Stimulated activated CD8-positive, alpha-beta memory T cell treated with anti-CD3 and anti-CD28 coated beads, Interleukin-15, amount 100 ng/mL, for 1 hour (primary cell): ENCODE data around the gene ADCY6.

Experiments
- DNase-seq: peaks from one replicate; pipeline ENCODE4 v3.0.0-alpha.2; 2020; ENCODE audit warnings: low read depth

The ADCY6 gene

DNA sequence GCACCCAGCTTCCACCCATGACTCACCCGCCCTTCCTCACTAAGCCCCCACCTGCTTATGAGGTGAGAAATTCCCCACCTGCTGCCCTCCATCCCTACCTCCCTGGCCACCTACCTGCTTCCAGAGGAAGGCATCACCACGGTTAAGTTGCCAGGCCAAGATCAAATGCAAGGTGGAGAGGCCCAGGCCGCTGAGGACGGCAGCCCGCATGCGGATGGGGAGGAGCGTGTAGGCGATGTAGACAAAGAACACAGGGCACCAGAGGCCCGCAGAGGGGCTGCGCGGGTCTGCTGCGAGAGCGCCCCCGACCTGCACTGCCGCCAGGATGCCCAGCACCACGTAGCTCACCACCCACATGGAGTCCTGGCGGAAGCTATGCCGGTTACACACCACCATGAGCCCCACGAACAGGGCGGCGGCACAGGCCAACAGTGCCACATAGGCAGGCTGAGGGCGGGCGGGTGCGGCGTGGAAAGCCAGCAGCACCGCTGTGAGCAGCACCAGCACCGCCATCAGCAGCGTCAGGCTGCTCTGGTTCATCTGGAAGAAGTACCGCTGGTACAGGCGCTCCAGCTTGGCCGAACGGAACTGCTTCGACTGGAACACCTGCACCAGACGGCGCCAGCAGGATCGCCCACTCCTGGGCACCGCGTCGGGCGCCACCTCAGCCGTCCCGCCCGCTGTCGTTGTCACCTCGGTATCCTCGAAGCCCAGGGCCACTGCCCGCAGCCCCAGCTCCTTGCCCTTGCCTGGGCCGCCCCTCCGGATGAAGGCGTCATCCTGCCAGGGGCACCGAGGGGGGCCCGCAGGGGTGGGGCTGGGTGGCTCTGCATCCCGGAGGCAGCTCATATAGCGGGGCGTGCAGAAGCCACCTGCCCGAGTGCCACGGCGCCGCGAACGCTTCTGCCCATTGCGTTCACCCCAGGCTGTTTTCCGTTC, 6.2 kb downstream of the ADCY6 start:
- DNase-seq, result no peak

DNA sequence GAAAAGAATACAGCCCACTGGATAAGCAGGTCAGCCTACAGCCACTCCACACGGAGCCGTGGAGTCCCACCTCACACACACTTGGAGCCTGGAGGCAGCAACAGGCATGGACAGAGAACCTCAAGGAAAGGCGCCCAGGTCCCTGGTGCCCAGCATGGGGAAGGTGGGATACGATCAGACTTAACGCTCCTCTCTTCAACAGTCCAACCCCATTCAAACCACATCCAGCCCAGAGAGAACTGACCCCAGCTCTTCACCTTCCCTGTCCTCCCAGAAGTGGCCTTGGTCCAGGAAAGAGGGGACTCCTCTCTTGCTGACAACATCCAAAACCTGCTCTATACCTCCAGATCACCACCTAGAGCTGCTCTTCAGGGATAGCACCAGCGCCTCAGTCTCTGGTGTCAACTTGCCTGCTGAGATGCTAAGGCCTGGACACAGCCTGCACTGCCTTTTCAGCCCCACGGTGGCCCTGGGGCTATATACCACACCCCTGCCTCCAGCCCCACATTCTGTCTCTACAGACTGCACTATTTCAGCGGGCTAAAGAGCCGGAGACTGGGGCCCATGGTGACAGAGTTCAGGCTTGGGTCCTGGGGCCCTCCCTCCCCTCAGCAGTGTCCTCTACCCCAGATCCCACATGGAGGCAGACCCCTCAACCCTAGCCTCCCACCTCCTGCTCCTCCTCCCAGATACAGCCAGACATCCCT, 7.0 kb downstream of the ADCY6 start:
- no peak for DNase-seq

DNA sequence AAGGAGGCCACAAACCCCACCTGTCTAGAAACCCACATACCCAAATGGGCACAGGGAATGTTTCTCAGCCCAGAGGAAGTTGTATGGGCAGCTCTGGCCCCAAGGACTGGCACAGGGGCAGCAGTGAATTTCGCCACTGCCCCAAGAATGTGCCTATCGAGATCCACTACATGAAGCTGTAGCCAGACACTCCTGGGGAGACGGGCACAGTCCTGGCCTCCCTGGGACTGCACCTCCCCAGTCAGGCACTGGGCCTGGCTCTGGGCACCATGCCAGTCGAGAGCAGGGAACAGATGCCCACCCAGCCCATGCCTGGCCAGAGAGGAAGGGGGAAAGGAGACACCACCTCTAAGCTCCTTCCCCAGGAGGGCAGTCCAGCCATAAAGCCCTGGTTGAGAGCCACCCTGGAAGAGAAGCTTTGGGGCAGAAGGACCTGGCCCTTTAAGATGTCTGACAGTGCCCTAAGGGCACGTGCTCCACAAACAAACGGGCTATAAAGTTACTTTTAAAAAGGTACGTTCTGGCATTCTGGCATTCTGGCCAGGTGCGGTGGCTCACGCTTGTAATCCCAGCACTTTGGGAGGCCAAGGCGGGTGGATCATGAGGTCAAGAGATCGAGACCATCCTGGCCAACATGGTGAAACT, 8.4 kb downstream of the ADCY6 start:
- DNase-seq, result no peak

DNA sequence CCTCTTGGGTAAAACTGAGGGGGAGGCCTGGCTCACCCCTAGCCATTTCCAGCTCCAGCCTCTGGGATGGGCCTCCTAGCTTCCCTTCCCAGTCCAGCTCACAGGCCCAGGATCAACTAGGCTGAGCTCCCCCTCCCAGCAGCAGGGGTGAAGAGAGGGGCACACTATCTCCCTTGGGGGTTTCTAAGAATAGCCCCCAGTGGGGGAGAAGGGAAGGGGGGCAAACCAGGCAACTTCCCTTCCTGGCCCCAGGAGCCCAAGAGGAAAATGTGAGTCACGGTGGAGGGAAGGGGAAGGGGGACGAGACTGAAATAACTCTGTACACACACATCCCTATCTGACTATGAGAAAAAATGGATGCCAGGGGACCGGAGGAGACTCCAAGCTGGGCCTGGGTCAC, 9.0 kb downstream of the ADCY6 start:
- no peak for DNase-seq

DNA sequence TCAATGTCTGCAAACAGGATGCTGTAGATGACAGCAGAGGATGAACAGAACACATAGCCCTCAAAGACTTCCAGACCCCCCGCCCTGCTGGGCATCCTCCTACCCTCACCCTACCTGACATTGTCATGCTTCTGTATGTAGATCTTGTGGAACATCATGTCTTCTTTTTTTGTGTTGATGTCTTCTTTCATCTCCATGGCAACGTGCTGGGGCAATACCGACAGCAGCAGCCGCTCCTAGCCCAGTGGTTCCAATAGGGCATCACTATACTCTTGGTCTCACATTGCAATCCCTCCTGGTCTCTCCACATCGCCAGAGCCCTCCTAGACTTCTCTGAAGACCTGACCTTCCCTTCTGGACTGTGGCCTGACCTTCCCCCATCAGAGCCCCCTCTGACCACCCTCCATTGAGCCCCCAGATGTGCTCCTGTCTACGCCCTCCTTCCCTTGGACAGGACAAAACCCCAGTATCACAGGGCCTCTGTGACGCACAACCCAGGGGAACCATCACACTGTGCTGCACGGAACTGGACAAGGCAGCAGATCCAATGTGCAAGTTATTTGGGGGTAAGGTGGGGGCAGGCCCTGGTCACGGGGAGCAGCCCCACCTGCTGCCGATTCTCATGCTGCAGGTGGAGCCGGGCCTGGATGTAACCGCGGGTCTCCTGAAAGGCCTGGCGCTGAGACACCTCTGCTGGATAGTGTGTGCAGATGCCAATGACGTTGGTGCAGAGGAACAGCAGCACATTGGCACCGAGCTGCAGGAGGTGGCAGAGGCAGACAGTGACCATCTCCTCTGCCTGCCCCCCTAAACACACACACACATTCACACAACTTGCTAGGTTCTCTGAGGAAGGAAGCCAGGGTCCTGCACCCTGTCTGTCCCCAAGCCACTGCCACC, 11.1 kb downstream of the ADCY6 start:
- no peak for DNase-seq

DNA sequence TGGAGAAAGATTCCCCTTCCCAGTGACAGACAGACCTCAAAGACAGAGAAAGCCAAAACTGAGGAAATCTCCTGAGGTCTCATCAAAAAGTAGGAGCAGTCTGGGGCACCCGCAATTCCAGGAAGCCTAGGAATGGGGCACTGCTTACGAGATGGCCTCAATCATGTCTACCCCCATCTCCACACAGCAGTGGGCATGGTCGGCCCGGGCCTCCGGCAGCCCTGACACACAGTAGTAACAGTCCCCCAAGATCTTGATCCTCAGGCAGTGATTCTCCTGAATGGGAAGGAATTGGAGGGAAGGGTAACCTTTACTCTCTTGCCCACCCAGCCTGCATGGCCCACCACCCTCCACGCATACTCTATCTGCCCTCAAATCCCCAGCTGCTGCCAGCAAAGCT, 11.9 kb downstream of the ADCY6 start:
- DNase-seq, result no peak

DNA sequence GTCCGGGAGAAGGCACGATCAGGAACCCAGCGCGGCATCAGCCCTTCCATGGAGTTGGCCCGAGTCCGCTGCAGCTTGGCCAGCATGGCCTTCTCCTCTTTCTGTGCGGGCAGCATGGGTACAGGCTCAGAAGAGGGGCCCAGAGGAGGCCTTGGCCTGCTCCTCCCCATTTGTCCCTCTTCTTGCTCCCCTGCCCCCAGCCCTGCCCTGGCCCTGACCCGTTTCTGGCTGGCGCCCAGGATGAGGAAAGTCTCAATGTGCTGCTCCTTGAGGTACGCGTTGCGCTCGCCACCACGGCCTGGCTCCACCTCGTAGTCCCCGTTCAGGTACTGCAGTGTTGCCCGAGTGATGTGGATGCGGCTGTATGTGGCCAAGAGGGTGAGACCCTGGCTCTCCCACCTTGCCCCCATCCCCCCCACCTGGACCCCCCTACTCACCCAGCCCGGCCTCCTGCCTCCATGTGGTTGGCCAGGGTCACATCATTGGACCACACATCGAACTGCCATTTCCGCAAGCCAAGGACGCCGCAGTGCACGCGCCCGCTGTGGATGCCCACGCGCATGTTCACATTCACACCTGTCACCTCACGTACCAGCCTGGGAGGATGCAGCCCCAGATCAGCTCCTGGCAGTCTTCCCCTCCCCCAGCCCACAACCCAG, 12.8 kb downstream of the ADCY6 start:
- no peak for DNase-seq

DNA sequence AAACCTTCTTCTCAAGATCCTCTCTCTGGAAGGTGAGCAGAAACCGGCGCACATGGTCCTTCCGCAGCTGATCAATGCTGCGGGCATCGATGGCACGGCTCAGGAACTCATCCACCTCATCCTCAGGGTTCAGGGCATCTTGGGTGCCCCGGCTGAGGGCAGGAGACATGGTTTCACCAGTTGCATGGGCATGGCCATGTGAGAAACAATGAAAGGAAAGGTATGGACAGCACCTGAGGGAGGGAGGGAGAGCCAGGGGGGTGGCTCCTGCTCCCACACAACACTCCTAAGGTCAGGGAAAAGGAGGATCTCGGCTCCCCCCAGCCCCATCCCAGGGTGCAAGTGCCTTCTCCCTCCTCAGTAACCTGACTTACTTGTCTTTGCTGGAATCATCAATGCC, 13.6 kb downstream of the ADCY6 start:
- DNase-seq, result no peak

DNA sequence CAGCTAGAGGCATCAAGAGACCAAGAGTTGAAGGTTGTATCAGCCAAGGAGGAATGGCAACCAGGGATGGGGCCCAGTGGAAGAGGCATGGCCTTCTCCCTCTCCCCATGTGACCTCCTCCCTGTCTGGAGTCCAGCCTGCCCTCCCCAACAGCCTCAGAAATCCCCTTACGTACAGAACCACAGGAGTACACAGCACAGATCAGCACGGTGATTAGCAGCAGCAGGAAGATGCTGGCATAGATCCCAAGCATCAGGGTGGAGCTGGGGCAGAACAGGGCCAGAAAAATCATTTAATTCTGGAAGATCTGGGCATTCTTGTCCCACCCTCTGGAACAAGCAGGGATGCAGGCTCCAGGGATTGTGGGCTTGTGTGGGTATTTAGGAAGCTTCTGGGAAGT, 14.4 kb downstream of the ADCY6 start:
- no peak for DNase-seq

DNA sequence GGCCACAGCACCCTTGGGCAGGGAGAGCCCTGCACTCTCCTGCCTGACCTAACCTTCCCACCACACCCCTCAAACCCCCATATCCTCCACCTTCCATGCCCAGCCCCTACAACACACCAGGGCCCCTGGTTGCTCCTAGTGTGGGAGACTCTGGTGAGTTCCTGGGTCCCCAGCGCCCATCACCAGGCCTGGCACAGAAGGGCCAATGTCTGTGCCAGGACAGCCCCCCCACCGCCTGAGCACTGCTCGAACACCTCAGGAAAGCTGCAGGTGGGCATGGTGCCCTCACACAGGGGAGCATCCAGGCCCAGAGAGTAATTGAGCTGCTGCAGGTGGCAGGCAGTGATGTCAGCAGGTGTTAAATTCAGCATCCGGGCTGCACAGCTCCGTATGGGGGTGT, 15.2 kb downstream of the ADCY6 start:
- DNase-seq, result no peak

DNA sequence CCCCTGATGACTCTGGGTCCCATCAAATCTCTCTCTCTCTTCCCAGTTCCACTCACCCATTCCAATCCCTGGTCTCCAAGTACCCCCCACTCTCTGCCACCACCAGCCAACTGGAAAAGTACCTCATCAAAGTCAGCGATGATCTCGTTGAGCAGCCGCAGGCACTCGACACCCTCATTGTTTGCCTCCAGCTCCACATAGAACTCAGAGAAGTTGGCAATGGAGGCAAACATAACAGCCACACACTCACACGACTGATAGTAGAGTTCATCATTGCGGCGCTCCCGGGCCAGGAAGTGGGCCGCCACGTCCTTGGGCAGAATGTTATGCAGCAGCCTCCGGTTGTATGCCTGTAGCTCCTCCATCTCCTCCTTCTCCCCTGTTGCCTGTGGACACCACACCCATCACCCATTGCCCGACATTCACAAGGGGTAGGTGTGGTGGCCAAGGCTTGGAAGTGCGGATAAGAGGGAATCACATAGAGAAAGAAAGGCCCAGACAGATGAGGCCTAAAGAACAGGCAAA, 17.2 kb downstream of the ADCY6 start:
- no peak for DNase-seq

DNA sequence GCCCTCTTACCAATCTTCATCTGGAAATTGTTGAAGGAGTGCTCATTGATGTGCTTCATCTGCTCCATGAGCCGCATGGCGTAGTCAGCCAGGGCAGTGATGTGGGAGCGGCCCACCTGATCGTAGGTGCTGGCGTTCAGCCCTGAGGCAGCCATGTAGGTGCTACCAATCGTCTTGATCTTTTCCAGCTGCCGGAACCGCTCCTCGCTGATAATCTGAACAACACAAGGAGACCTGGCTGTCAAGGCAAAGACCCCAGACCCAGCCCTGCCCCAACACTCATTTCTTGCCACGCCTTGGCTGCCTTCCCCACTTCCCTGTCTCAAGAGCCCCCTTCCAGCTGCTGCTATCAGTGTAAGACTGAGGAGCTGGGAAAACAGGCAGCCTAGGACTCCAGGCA, 18.1 kb downstream of the ADCY6 start:
- DNase-seq, result no peak

DNA sequence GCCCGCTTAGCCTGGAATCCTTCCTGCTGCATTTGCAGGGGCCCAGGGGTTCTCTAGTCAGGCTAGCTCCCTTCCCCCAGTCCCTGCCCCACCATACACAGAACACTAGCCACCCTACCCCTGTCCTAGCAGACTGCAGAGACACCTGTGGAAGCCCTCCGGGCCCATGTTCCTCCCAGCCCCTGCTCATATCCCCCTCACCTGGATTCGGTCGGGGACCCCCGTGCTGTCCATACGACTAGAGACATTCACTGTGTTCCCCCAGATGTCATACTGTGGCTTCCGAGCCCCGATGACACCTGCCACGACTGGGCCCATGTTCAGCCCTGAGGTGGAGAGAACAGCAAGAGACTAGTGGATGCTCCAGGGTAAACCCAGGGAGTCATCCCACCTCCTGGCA, 20.2 kb downstream of the ADCY6 start:
- DNase-seq, result no peak

DNA sequence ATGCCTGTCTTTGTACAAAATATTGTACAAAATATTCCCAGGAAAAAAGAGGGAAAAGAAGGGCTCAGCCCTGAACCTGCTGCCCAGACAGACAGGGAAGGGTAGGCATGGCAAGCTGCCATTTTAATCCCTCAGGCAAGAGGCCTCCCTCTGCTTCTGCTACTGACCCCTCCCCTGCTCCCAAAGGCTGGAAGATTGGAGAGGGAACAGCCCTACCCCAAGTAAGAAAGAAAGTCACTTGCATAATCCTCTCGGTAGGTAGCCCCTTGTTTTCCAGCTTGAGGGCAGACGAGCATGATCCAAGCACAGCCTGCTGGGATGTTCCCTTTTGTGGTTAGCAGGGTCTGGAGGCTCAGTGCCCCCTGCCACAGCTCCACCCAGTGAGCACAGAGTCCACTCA, 20.7 kb downstream of the ADCY6 start:
- DNase-seq, result no peak

DNA sequence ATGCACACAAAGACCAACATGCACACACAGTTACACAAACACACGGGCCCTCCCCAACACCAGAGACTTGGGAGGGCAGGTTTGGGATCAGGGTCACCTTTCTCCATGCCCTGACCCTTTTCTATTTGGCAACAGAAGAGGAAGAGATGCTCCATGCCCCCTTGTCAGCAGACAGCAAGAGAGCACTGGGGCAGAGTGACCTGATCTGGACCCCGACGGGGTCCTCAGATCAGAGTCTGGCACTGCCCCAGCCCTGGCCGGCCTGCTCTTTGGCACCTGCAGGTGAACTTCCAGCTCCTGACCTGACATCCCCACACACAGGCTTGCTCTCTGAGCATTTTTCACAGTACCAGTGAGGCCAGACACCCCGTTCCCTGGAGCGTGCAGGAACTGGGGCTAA, 21.4 kb downstream of the ADCY6 start:
- DNase-seq, result no peak

DNA sequence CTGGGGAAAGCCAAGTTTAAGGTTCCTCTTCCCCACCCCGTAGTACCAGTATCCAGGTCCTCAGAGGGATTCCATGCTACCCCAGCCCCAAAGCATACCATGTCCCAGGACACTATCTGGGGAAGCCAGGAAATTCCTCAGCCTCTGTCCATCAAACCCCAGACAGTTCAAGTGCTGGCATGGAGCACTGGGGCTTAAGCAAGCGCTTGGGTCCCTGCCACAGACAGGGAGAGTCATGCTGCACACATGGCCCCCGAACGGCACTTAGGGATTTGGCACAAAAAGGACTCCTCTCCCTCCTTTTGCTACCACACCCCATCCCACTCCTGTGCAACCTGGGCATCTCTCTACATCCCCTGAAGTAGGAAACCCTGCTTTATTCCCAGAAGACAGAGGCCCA, 21.8 kb downstream of the ADCY6 start:
- no peak for DNase-seq

DNA sequence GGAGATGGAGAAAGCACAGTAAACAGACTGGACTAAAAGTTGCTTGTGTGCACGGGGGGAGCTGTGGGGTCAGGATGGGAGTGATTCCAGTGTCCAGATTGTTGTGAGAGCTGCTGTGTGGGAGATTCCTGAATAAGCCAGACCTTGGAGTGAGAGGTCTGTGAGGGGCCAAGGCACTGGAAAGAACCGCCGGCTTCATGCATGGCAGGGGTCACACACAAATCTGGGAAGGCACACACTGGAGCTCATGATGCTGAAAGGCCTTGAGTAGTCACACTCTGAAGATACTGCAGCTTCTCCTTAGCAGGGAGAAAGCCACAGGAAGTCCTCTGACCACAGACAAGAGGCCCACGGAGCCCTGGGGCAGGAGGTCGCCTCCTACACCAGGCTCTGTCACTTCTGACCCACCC, 23.1 kb downstream of the ADCY6 start:
- DNase-seq, result no peak

DNA sequence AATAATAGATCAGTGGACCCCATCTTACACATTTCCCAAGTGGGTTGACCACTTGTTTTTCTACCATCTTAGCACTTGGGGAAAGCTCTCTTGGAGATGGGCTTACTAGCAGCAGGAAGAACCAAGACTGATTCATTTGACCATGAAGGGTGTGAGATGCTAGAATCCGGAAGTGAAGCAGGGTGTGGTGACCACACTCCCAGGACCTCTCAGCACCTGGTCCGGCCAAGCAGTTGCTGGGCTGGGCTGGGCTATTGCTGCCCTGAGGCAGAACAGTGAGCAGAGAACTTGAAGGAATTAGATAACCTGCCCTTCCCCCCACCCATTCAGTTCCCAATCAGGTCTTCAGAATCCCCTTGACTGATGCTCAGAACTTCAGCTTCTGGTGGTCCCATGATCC, 24.4 kb downstream of the ADCY6 start:
- no peak for DNase-seq

DNA sequence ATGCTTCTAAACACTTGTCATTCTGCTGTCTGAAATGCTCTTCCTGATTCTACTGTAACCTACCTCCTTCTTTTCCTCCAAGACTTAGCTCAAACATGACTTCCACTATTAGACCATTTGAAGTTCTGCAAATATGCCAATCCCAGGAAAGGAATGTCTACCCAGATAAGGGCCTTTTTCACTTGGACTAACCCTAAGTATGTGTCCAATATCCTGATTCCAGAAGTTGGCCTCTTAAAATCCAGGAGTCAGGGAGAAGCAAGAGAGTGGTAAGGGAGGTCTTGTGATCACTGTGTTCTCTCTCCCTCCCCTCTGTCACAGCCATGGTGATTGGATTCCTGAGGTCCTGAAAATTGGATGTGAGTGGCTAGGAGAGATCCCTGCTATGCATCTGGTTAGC, 30.2 kb downstream of the ADCY6 start:
- DNase-seq, result no peak

DNA sequence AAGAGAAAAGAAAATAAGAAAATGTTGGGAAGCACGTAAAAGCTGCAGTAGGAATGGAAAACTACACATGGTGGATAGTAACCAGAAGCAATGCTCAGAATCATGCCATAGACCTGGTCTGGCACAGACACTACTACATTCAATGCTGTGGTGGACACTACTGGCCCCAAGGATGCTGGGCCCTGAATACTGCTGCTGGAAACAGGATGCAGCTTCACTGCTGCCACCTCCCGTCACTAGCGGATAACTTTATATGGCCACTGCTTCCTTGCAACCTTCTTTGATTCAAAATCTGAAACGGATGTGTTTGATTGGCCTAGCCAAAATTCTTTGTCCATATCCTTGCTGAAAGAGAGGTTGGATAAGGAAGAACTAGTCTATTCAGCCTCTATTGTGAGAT, 30.7 kb downstream of the ADCY6 start:
- DNase-seq, result no peak

DNA sequence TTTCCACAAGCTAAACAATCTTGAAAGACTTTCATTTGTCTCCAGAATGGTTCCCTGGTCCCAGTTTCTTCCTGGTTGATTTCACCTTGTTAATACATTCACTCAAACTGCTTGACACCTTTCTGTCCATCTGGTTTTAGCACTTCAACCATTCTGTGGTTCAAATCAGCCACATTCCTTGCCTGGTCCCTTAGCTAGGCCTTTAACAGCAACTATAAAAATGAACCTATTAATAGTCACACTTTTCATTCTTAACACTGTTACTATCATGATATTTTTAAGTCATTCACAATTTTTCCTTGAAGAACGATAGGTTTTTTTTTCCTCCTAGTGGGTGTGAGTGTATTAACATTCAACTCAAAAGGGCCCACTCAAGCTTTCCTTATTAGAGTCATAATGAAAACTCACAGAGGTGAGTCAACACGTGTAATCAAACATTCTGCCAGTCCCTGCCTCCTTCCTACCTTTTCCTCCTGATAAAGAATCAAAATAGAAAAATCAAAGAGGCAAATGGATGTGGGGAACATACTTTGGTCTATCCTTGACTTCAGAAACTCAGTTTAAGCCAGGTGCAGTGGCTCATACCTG, 38.0 kb downstream of the ADCY6 start:
- no peak for DNase-seq
